Activated CD8-positive, alpha-beta memory T cell treated with anti-CD3 and anti-CD28 coated beads, Interleukin-2, amount 50 U/mL, for 1 hour (primary cell): ENCODE results near the gene SRBD1.

Source experiments
- DNase-seq: peaks from one replicate; pipeline ENCODE4 v3.0.0-alpha.2; 2020; ENCODE audit errors: extremely low read depth

SRBD1 gene

GRCh38 chr2:45370369-45370768 is 240.7 kb downstream of the SRBD1 start:
- DNase-seq = no peak

DNA sequence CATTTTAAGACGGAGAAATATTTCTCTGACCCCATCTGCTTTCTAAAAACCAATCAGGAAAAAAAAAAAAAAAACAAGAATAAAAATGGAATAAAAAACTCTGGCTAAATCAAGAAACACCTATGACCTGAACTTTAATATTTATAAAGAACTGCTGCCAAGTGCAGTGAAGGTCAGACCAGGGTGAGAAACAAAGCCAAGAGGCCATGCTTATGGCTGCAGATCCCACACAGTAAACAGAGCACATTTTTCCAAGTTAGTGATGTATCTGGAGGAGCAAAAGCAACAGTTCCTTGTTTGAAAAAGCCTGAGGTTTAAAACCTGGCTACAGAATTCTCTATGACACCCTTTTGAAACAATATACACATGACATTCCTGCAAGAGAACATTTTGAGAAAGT is 242.3 kb downstream of the SRBD1 start:
- DNase-seq = no peak

- no peak for DNase-seq
Measured at GRCh38 chr2:45361666-45362065, 249.4 kb downstream of the SRBD1 start.

DNA sequence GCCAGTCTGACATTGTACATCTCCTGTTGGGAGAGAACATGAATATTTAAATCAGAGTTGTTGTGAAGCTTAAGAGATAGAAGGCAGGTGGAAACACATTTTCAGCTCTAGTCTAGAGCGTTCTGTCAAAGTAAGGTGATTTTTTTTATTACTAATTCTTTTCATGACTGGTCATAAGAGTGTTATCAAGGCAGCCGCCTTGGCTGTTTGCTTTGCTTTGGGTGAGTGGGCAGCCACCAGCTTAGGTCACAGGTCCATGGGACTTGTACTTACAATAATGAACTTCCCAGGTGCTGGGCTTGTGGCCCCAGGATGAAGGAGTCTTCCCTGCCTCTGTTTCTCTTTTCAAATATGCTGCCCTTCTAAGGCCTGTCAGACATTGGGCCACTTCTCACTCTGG is 256.3 kb downstream of the SRBD1 start:
- no peak for DNase-seq

DNA sequence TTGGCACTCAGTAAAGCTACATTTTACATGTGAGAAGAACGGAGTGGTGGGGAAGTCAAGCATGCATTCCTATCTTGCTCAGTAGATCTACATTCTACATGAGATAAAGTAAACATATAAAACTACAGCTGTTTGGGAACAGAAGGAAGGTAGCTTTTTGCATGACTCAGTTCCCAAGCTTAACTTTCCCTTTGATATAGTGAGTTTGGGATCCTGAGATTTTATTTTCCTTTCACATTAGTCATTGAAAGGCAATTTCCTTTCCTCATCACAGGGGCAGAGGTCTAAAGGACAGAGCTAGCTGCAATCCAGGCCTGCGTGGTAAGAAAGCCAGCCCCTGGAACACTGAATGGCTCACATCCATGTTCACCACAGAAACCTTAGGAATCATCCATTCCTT is 257.2 kb downstream of the SRBD1 start:
- DNase-seq = no peak

GRCh38 chr2:45352506-45352905 is 258.6 kb downstream of the SRBD1 start:
- DNase-seq = no peak

GRCh38 chr2:45345331-45346234 is 265.5 kb downstream of the SRBD1 start:
- no peak for DNase-seq

DNA sequence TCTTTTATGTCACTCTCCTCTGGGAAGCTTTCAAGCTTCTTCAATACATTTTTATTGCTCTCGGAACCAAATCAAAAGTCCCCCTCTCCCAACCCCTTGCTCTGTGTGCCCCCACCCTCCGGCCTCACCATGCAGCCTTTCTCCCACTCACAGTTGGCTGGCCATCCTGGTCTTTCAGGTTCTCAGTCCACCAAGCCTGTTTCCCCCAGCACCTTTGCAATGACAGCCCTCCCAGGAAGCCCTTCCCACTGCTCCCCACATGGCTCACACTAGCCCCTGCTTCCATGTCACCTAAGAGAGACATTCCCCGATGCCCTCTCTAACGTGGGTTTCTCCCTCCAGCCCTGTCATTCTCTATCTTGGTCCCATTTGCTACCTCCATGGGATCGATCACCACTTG is 266.6 kb downstream of the SRBD1 start:
- no peak for DNase-seq

GRCh38 chr2:45344071-45344470 is 267.0 kb downstream of the SRBD1 start:
- no peak for DNase-seq

DNA sequence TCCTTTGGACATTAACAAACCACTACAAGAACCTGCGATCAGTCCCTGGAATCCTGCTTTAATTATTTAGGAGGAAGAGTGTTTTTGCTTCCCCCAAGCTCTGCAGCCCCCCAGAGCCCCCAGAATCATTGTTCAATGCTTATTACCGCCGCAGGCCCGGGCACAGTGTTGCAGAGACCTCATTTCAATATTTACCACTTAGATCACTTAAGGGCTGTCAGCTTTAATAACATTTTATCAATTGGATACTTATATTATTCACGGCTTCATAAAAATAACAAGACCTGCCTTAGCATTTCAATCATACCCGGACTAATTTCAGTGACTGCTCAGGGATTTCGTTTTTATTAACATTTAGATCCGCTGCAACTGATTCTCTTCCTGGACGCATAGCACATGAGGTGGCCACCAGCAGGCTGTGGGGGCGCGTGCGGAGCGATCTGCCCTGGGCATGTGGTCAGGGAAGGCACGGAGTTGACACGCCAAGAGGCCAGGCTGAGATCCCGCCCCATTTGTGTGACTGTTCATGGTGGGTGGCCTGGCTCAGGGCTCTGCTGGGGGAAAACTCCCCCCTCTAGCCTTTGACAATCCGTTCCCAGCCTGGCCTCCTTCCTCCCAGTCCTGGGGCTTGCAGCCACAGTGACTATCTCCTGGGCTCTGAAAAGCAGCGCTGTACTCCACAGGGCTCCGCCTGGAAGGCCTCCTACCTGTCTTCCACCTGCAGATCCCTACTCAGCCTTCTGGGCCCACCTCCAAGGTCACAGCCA is 267.6 kb downstream of the SRBD1 start:
- DNase-seq = no peak

DNA sequence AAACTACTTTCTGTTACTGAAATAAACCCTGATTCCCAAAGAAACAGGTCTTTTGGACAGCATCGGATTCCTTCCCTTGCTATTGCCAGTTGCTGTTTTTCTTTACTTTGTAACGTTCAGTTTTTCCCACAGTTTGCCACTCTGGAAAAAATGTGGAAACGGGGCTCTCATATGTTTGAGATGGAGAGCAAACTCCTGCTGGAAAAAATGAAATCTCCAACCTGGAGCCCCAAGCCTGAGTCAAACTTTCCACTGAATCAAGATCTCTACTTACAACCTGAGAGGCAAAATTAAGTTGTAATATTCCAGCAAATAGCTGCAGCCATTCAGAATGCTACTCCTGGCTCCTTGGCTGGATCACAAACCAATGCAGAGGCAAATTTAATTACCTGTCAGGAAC is 270.7 kb downstream of the SRBD1 start:
- DNase-seq = no peak

DNA sequence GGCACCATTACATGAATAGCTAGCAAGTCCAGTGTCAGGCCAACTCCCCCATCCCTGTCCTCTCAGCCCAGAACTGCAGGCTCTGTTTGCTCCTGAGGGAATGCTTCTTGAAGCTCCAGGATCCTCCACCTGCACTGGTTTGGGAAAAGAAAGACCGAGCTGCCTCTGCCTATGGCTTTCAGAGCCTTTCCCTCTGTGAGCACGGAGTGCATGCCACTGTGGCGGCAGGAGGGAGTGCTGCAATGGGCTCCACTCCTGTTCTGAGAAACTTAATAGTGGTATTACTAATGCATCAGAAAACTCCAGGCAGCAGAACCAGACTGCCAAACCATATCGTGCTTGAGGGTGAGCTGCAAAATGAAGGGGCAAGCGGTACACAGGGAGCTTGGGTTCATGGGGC is 271.8 kb downstream of the SRBD1 start:
- no peak for DNase-seq
